GM10248 (cell line): Measurements from ENCODE around the gene TLNRD1.
"Not testable (repeated sequence)": the region's sequence is repeated elsewhere in the genome, so short reads cannot be mapped to it uniquely, and the experiment has no call there.

Source experiments
- CTCF ChIA-PET: fragments of 300-600 bp; sonication (Branson Sonifier 250); formaldehyde crosslinking; extraction: SDS; loops from one replicate; lab custom pipeline; 2021; ENCODE audit warnings: antibody characterized with exemption; lab: Yijun Ruan, JAX
- POLR2A ChIA-PET: fragments of 350-650 bp; sonication (Branson Sonifier 250); formaldehyde crosslinking; extraction: SDS; loops from one replicate; lab custom pipeline; 2020; ENCODE audit warnings: antibody characterized with exemption; lab: Yijun Ruan, JAX
- DNase-seq: peaks from one replicate; pipeline ENCODE4 v3.0.0; 2012; ENCODE audit errors: extremely low spot score
- CTCF ChIP-seq: IDR thresholded peaks from 2 replicates; pipeline ENCODE4 v1.5.1; 2012; ENCODE audit warnings: mild to moderate bottlenecking, low read depth; ENCODE audit errors: extremely low read depth, missing control alignments, control extremely low read depth

The TLNRD1 gene

DNA sequence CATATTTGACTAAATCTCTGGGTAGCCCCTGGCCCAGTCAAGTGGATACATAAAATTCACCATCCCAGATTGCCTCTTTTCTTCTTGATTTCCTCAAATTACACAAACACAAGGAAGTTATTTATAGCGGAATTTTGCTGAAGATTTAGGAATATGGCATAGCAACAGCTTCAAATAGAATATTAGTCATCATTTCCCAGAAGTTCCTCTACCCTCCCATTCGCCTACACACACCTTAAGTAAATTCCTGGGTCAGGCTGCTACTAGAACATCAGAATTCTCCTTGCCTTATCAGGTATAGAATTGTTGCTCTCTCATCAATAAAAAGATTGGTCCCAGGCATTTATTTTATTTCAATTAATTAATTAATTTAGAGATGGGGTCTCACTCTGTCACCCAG is 42.7 kb upstream of the TLNRD1 start:
- POLR2A ChIA-PET = no interaction called here

GRCh38 chr15:80958818-80959495 is 41.8 kb upstream of the TLNRD1 start:
- ChIA-PET POLR2A (no interaction called here), CTCF (interaction anchor here (1.1 to 8.4 kb wide), 3 partner anchors 11 to 505 kb away, joined by 3 to 77 read pairs (median 5); no protein-coding TSS in a partner anchor)
- TF ChIP-seq CTCF = no peak
- no peak for DNase-seq

More for the DNA sequence above, 42.7 kb upstream of the TLNRD1 start:
- CTCF ChIA-PET = interaction anchor here (1.9 to 8.4 kb wide), 2 partner anchors 12 to 308 kb away, joined by 5 to 77 read pairs; no protein-coding TSS in a partner anchor
- DNase-seq = no peak
- TF ChIP-seq CTCF = no peak

DNA sequence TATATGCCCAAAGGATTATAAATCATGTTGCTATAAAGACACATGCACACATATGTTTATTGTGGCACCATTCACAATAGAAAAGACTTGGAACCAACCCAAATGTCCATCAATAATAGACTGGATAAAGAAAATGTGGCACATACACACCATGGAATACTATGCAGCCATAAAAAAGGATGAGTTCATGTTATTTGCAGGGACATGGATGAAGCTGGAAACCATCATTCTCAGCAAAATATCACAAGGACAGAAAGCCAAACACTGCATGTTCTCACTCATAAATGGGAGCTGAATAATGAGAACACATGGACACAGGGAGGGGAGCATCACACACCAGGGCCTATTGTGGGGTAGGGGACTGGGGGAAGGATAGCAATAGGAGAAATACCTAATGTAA is 35.3 kb upstream of the TLNRD1 start:
- POLR2A ChIA-PET, DNase-seq, CTCF ChIA-PET: not testable (repeated sequence)

- no peak for TF ChIP-seq CTCF
- ChIA-PET POLR2A (no interaction called here), CTCF (interaction anchor here (1.2 to 6.9 kb wide), 7 partner anchors 9 to 513 kb away, joined by 3 to 77 read pairs (median 13); no protein-coding TSS in a partner anchor)
- no peak for DNase-seq
Observed at GRCh38 chr15:80966431-80967197, 34.1 kb upstream of the TLNRD1 start.

- POLR2A ChIA-PET = interaction anchor here (0.5 kb wide), 1 partner anchor 93 kb away, joined by 4 read pairs; no protein-coding TSS in a partner anchor
- no peak for DNase-seq
Observed at GRCh38 chr15:80967451-80967850, 33.3 kb upstream of the TLNRD1 start.

DNA sequence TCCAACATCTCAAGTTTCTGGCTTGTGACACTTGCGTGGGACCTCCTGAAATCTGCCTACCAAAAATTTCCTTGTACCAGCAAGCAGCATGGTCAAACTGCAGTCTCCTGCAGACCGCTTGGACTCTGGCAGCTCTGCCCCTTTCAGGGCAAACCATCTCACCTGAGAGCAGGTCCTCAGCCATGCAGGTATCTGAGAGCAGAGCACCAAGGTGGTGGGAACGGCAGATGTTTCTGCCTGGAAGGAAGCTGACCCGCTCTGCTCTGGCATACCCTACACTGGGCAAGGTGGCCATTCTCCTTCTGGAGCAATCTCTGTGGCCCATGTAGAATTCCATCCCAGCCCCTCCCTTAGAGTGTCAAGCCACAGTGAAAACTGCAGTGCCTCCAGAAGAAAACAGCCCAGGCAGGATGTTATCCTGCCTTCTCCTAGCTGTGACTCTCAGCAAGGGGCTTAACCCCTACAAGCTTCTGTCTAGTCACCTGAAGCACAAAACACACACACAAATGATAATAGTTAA is 32.7 kb upstream of the TLNRD1 start:
- no peak for TF ChIP-seq CTCF
- no peak for DNase-seq
- ChIA-PET CTCF (interaction anchor here (1.0 to 6.9 kb wide), 13 partner anchors 9 to 514 kb away, joined by 3 to 77 read pairs (median 6); partner anchors contain the start of gene CEMIP), POLR2A (no interaction called here)

More at GRCh38 chr15:80967451-80967850, 33.3 kb upstream of the TLNRD1 start:
- TF ChIP-seq CTCF = no peak
- CTCF ChIA-PET = interaction anchor here (1.2 to 6.9 kb wide), 7 partner anchors 9 to 514 kb away, joined by 3 to 77 read pairs (median 13); no protein-coding TSS in a partner anchor

- TF ChIP-seq CTCF = no peak
- no peak for DNase-seq
- ChIA-PET CTCF (interaction anchor here (0.6 to 6.9 kb wide), 31 partner anchors 8 to 520 kb away, joined by 3 to 77 read pairs (median 4); partner anchors contain the start of gene CEMIP), POLR2A (no interaction called here)
Observed at GRCh38 chr15:80969316-80969715, 31.4 kb upstream of the TLNRD1 start.
